GM19372 (cell line): ENCODE data around the gene TNFRSF8.

Experiments
- ATAC-seq: cut with Tn5 transposase; IDR thresholded peaks from one replicate; pipeline ENCODE4 v1.9.1; 2021; ENCODE audit warnings: mild to moderate bottlenecking, low read depth, moderate library complexity; ENCODE audit not compliant: unreplicated experiment

TNFRSF8 gene

DNA sequence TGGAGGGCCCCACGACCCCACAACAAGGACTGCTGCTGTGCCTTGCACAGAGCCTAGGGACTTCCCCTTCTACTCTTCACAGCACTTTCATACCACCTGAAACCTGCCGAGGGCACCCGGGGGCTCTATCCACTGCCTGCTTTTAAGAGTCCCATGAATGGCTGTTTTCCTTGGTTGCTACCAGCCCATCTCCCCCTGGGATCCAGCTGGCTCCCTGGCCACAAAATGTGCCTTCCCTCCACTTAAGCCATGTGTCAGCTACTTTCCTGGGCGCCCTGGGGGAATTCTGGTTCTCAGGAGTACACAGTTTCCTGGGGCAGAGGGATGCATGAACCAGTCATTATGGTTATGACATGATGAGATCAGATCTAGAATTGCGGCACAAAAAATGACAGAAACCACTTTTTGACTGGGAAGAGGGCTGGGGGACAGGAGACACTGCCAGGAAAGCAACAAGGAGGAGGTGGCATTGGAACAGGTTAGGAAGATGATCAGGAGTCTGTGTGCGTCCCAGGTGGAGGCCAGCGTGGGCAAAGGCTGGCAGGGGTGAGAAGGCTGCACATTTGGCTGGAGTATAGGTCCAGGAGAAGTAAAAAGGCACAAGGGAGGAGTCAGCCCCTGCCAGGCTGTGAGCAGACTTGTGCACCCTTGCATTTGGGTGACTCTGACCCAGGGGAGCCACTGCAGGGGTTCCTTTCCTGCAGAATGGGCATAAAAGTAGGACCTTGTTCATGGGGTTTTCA is 3.2 kb upstream of the TNFRSF8 start:
- no peak for ATAC-seq

DNA sequence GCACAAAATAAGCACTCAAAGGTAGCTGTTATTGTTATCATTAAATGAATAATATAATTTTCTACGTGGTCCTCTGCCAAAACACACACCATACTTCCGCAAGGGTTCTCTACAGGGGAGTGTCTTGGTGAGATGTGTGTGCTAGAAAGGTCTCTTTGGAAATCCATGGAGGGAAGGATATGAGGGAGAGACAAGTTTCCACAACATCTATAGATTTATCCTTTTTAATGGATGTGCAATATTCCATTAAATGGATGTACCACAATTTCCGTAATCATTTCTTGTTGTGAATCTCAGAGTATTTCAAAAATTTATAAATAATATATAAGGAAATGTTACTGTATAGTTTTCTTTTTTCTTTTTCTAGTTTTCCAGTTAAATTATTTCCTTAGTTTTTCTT is 2.6 kb upstream of the TNFRSF8 start:
- no peak for ATAC-seq

DNA sequence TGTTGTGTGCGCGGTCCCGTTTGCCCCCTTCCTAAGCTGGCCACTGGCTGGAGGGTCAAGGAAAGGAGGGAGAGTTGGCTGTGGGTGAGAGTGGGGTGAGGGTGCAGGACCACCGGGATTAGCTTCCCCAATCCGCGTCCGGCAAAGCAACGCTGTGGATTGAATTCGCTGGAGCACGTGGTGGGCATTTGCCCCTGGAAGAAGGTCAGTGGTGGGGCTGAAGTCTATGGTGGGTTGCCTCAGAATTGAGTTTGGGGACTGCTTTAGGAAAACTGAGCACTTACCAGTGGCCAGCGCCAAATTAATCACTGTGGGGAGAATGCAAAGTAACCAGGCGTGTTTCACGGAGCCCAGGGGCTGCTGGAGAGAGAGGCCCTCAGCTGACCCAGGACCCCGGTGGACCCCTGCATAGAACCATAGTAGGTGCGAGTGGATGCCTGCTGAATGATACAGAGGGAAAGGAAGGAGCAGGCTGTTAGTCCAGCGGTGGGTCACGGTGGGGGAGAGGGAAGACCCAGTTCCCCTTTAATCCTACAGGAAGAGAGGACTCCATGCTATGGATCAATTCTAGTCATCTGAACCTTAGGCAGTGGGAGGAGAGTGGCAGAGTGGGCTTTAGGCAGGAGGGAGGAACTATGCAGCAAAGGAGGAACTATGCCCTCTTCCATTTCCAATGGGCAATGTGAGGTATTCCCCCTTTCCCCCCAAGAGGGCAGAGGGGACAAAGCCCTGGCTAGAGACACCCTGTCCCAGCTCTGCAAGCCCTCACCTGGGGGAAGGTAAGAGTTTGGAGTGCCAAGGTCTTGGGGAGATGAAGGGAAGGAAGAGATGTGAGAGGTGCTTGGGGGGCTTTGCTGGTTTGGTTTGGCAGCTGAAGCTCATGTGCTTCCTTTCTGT is 1.2 kb downstream of the TNFRSF8 start:
- no peak for ATAC-seq

DNA sequence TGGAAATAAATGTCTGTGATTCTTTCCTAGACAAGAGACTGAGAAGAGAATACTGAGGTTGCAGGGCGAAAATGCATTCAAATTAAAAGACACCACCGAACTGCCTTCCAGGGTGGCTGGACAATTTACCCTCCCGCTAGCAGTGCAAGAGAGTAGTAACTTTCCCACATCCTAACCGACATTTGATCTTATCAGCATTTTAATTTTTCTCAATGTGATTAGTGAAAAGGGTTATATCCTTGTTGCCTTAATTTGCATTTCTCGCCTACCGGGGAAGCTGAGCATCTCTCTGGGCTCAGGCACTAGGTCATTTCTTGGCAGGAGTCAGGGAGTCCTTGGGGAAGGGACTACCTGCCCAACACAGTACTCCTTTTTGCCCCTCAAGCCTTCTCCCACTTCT is 2.8 kb downstream of the TNFRSF8 start:
- ATAC-seq: no peak

DNA sequence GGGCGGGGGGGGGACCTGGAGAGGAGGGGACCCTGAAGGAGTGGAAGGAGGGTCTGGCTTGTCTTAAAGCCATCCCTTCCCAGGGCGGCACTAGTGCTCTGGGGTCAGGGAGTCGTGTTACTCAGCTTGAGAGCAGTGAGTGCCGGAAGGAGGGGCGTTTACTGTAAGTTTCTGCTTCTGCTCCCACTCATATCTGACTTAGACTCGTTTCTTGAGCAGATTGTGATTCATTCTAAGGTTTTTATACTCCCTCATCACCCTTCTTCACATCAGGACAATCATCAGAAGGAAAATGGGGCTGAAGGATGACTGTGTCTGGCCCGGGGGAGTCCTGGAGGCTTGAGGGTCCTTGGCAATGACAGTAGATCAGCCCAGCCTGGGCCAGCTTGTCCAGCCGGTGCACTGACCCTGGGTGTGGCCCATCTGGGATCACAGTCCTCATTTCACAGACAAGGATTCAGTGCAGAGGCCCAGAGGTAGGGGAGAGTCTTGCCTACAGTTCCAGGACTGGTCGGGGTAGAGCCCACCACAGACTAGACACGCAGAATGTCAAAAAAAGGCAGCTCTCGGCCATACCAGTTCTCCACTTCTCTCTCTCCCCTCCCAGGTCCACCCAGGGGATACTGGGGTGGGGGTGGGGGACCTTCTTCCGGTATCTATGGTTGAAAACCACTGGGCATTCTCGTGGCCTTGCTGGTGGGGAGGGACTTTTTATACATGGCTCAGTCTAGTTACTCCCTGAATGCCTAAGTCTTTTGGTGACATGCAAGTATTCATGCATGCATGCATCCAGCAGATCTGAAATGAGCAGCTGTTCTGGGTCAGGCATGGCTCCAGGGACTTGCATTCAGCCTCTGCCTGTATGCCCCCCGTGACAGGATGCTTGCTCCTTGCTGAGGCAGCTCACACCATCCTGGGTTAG is 5.1 kb downstream of the TNFRSF8 start:
- ATAC-seq: no peak

DNA sequence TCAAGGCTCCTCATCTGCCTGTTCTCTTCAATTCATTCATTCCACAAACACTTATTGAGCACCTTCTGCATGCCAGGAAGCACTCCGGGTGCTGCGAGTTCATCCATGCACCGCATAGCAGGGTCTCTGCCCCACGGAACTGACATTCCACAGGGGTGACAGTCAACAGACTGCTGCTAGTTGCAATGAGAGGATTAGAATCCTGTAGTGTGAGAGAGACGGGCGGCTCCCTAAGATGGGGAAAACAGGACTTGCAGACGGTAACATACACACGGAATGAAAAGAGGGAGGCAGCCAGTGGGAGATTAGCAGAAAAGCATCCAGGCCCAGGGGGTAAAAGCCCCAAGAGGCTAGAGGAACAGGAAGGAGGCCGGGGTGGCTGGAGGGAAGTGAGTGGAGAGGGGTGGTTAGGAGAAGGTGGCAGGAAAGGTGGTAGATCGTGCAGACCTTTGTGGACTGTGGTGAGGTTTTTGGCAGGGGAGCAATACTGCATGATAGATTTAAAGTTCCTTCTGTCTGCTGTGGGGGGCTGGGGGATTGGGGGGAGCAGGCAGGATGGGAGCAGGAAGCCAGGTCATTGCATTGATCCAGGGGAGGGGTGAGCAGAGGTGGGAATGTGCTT is 6.6 kb downstream of the TNFRSF8 start:
- no peak for ATAC-seq

DNA sequence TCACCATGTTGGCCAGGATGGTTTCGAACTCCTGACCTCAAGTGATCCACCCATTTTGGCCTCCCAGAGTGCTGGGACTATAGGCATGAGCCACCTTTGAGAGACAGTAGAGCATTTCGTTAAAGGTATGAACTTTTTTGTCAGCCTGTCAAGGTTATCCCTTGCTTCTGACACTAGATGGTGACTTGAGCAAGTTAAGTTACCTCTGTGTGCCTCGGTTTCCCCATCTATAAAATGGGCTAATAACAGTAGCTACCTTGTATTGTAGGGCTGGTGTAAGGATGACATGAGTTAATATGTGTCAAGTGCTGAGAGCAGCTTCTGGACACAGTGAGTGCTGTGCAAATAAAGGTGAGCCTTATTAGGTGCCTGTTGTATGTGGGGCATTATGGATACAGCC is 8.8 kb downstream of the TNFRSF8 start:
- no peak for ATAC-seq

DNA sequence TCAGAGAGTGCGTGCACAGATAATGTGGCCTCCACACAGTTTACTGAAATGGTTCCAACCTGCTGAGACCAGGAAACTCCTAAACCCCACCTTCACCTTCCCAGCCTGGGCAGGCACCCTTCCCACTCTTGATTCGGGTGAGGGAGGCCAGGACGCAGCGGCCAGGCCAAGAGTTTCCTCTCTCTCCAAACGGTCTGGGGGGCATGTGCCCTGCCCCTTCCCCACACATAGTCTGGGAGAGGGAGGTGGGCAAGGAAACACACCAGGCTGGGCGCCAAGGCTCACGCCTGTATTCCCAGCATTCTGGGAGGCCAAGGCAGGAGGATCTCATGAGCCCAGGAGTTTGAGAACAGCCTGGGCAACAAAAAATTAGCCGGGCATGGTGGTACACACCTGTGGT is 9.6 kb downstream of the TNFRSF8 start:
- ATAC-seq: no peak

DNA sequence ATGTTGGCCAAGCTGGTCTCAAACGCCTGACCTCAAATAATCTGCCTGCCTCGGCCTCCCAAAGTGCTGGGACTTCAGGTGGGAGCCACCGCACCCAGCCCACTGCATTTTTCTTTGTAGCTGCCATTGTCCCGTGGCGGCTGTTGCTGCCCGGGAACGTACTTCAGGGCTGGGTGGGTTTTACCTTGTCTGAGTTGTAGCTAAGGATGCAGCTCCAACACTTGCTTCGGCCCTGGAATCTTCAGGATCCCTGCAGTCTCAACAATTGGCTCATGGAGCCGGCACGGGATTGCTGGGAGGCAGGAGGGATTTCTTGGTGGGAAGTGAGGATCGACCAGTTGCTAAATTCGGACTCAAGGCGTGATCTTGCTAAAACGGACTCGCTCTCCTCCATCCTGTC is 10.7 kb downstream of the TNFRSF8 start:
- ATAC-seq: no peak

DNA sequence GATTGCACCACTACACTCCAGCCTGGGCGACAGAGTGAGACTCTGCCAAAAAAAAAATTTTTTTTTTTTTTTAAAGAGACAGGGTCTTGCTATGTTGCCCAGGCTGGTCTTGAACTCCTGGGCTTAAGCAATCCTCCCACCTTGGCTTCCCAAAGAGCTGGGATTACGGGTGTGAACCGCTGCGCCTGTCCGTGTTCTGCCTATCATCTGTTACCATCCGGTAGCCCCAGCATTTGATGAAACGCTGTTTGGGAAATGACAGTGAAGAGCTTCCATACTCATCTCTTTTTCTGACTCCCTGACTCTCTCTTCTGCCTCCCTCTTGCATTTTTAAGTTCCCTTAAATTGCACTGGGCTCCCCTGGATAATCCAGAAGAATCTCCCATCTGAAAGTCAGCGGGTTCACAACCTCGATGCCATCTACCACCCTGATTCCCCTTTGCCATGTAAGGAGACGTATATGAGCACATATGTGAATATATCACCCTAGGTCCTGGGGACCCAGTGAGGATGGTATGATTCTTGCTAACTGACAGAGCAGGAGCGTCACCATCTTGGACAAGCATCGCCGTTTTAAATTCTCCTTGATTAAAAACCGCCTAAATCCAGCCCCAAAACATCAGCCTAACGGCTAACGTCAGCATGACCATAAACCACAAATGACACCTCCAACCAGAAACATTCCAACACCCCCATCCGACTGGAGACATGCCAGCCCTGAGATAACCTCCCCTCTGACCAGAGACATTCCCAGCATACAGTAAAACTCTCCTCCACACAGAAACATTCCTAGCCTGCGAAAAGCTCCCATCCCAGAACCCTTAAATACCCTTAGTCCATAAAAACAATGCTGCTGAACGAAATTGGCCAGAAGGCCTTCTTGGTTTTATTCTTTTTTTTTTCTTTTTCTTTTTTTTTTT is 12.4 kb downstream of the TNFRSF8 start:
- ATAC-seq: no peak

DNA sequence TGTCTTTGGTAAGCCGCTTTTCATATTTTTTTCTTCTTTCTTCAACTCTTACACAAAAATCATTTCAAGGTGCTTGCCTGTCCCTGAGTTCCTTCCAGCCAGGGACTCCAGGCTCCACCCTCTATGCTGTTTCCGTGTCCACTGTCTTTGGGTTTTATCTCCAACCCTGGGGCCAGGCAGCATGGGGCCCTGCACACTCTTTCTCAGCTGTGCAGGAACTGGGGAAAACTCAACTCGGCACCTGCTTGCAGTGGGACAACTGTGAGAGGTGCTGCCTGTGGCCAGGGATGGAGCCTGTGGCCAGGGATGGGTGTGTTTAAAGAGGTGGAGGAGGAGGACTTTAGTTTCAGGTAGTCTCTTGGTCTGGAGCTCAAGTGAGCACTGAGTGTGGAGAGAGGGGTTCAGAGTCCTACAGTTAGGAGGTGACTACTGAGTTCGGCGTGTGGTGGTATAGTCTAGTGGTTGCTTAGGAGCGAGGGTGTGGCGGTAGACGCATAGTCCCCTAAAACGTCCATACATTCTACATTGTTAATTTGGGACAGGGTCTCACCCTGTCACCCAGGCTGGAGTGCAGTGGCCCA is 13.4 kb downstream of the TNFRSF8 start:
- ATAC-seq: no peak

DNA sequence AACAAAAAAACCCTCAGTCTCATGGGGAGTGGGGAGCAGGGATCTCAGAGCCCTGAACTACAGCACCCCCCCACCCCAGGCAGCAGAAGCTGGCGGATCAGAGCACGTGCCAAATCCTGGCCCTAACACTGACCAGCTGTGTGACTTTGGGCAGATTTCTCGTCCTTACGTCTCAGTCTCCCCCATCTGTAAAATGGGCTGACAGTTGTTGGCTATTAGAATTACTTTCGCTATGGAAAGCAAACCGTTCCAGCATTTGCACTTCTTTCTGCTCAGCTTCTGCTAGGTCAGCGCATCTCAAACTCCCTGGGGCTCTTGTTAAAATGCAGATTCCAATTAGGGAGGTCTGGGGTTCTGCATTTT is 15.5 kb downstream of the TNFRSF8 start:
- ATAC-seq: no peak

DNA sequence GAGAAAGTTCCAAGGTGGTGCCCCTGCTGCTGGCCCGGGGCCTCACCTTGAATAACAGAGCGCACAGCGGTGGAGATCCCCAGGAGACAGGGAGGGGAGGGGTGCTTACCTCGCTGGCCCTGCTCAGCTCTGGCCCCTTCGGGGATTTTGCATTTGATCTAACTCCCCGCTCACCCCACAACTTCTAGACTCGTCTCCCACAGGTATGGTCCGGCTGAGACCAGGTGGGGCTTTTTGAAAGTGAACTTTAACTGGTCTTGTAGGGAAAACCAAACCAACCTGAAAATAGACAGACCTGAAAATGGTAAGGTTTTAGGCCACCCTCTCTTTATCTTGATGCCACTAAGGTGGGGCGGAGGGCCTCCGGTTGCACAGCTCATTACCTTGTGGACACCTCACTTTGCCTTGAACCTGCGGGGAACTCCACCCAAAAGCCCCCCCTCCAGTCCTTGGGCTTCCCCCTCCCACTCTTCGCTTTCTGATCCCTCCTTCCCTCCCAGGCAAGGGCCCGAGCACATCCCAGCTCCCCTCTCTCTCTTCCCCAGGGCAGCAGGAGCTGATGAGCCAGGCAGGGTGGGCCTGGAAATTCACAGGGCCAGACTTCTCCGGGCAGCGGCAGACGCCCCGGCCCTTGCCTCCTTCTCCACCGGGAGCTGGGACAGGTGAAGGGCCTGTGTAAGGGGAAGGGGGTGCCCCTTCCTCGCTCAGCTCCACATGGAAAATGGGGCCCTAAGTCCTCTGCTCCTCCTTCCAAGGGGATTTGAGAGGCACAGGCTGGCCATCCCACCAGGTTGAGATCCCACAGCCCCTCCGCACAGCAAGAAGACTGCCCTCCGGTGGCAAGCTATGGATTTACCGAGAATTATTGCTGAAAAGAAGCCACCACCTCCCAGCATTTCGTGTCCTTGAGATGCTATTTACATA is 16.1 kb downstream of the TNFRSF8 start:
- peak; percentile 60 for ATAC-seq

DNA sequence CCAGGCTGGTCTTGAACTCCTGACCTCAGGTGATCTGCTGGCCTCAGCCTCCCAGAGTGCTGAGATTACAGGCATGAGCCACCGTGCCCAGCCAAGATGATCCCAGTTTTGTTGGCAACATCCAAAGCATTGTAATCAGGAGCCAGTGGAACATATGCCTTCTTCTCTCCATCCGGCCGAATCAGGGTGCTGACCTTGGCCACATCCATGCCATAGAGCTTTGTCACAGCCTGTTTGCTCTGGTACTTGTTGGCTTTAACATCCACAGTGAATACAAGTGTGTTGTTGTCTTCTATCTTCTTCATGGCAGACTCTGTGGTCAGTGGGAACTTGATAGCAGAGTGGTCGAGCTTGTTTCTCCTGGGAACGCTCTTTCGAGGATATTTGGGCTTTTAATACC is 17.1 kb downstream of the TNFRSF8 start:
- ATAC-seq: no peak

DNA sequence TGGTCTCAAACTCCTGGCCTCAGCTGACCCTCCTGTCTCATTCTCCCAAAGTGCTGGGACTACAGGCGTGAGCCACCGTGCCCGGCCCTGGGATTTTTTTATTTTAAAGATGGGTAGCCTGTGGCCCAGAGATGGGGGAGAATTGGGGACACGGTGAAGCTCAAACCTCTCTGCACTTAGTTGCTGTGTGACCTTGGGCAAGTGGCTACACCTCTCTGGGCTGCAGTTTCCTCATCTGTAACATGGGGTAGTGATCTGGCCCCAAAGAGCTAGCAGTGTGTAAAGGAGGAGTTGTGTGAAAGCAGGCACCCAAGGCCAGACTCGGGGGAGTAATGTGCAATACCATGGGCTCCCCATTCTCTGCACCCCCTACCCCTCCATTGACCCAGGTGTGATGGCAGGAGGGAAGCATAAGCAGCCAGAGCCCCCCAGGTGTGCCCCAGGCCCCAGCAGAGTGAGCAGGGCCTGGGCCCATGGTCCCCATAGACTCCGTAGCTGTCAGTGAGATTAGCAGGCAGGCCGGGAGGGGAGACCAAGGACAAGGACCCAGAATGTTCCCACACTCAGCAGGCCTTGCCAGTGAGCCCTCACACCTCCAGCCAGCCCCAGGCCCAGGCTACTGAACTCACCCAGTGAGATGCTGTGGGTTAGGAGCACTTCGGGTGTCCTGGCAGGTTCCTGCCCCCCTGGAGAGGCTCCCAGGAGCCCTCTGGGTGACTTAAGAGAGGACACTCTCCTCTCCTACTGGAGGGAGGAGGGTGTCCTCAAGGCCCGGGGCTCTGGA is 17.9 kb downstream of the TNFRSF8 start:
- ATAC-seq: no peak

DNA sequence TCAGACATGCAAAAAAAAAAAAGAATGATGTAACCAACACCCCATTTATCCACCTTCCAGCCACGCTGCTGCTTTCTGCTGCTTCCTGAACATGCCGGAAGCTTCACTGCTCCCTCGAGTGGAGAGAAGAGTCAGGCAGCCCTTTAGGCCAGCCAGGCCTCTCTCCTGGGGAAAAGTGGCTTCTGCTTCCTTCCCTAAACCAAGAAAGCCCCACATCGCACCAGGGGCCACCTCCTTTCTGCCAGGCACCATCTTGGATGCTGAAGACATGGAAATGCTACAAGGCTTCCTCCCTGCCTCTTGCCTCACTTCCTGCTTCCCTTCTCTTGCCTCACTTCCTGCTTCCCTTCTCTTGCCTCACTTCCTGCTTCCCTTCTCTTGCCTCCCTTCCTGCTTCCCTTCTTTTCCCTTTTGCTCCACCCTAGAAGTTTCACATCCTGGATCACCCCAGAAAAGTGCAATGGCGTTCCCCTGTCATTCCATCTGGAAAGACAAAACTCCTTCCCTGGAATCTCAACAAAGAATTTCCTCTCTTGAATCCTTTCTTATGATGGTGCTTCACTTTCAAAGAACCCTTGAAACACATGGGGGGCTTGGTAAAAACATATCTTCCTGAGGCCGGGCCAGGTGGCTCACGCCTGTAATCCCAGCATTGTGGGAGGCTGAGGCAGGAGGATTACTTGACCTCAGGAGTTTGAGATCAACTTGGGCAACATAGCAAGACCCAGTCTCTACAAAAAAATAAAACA is 18.7 kb downstream of the TNFRSF8 start:
- no peak for ATAC-seq

DNA sequence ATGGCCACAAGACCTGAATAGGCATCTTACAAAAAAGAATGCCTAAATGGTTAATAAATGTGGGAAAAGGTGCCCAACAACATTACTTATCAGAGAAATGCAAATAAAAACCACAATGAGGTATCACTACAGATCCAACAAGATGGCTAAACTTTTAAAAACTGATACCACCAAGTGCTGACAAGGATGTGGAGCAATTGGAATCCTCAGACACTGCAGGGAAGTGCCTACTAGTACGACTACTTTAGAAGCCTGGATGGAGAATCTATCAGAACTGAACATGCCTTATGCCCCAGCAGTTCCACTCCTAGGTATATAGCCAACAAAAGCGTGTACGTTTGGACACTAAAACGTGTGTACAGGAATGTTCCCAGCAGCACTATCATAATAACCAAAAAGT is 19.9 kb downstream of the TNFRSF8 start:
- ATAC-seq: no peak
